Gastroesophageal sphincter (tissue), 3 donors: Measurements from ENCODE around the gene RGS10.

ENCODE experiments used
- EP300 ChIP-seq: sonication (generic); formaldehyde crosslinking; IDR thresholded peaks from one replicate; pipeline ENCODE4 v1.6.1; 2017; ENCODE audit warnings: antibody characterized with exemption, mild to moderate bottlenecking
- POLR2AphosphoS5 ChIP-seq: sonication (generic); formaldehyde crosslinking; IDR thresholded peaks from one replicate; pipeline ENCODE4 v1.6.1; 2017; ENCODE audit warnings: antibody characterized with exemption
- TF ChIP-seq, protein P1 (sequence below), 4 experiments: fragments of 200-600 bp in 2 of 4; fragments of 450-650 bp in 2 of 4; sonication (generic) in 1 of 4; IDR thresholded peaks; one replicate each; pipeline ENCODE4 v1.5.1; 2017 to 2019; ENCODE audit warnings: antibody characterized with exemption in 4 of 4, mild to moderate bottlenecking in 2 of 4, moderate library complexity in 2 of 4

DNA sequence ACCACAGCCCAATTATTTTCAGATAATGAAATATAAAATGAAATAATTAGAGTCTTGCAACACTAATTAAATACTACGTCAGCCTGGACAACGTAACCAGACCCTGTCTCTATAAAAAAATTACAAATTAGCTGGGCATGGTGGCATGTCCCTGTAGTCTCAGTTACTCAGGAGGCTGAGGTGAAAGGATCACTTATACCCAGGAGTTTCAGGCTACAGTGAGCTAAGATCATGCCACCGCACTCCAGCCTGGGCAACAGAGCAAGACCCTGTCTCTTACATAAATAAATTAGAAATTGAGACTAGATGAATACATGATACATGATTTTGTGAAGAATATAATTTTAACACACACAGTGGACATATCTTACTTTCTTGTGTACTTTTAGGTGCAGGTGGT lies 35.8 kb upstream of the RGS10 start:
- TF ChIP-seq, protein P1, sequence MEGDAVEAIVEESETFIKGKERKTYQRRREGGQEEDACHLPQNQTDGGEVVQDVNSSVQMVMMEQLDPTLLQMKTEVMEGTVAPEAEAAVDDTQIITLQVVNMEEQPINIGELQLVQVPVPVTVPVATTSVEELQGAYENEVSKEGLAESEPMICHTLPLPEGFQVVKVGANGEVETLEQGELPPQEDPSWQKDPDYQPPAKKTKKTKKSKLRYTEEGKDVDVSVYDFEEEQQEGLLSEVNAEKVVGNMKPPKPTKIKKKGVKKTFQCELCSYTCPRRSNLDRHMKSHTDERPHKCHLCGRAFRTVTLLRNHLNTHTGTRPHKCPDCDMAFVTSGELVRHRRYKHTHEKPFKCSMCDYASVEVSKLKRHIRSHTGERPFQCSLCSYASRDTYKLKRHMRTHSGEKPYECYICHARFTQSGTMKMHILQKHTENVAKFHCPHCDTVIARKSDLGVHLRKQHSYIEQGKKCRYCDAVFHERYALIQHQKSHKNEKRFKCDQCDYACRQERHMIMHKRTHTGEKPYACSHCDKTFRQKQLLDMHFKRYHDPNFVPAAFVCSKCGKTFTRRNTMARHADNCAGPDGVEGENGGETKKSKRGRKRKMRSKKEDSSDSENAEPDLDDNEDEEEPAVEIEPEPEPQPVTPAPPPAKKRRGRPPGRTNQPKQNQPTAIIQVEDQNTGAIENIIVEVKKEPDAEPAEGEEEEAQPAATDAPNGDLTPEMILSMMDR (IDR thresholded peaks at IDR 0.05): no peak
- TF ChIP-seq POLR2AphosphoS5: no peak
- no peak for TF ChIP-seq EP300
